Stimulated activated CD8-positive, alpha-beta memory T cell treated with anti-CD3 and anti-CD28 coated beads, Interleukin-4, amount 100 ng/mL, for 4 hours (primary cell): ENCODE results near the gene FLVCR2.

Experiments
- DNase-seq, 2 donors: peaks; one replicate each; pipeline ENCODE4 v3.0.0-alpha.2; 2020; ENCODE audit warnings: low read depth in 2 of 2, low spot score in 1 of 2

FLVCR2 gene, protein sequence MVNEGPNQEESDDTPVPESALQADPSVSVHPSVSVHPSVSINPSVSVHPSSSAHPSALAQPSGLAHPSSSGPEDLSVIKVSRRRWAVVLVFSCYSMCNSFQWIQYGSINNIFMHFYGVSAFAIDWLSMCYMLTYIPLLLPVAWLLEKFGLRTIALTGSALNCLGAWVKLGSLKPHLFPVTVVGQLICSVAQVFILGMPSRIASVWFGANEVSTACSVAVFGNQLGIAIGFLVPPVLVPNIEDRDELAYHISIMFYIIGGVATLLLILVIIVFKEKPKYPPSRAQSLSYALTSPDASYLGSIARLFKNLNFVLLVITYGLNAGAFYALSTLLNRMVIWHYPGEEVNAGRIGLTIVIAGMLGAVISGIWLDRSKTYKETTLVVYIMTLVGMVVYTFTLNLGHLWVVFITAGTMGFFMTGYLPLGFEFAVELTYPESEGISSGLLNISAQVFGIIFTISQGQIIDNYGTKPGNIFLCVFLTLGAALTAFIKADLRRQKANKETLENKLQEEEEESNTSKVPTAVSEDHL

DNA sequence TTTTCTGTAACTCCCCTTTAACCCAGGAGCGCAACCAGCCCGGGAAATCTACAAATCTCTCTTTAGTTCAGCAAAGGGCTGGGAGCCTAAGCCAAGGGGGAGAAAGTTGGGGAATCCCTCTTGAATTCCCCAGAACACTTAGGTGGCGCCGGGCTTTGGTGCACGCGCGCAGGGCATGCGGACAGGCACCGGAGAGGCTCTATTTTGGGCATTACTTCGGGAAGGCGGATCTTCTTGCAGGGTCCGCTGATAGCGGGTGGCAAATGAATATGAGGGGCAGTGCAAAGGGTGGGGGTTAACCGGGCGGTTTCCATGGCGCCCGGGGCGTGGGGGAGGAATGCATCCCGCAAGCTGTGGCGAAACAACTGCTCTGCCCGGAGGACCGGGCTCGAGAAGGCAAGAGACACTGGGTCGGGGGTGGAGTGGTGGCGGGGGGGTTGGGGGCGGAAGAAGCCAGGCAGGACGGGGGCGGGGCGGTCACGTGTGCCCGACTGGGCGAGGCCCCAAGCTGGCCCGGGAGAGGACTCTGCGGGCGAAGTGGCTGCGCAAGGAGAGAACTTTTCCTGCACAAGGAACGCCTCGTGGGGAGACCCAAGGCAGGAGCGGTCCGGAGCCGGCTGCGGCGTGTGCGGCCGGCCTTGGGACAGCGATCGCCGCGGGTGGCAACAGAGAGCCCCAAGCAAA is at the start of gene FLVCR2:
FLVCR2 (plus strand) TSS at position 519 of the 684 bp plus-strand sequence. CDS start 353 bp downstream, outside the sequence.
- peak in 1 of 2 donors; percentile 31 for DNase-seq

DNA sequence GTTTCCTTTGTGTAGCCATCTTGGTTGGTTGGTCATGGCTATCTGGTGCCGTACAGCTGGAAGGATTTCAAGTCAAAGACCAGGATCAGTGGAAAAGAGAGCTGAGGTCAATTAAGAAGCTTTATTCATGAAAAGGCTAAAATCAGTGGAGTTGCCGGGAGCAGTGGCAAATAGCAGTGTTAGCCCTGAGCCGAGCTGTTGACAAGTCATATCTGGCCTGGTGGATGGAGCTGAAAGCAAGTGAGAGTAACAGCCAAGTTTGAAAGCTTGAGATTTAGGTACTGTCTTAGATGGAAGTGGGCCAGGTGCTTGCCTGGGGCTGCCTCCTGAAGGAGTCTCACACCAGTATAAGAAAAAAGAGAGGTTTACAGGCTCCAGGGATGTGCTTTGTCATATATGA is 47.2 kb upstream of the FLVCR2 start:
- no peak for DNase-seq

DNA sequence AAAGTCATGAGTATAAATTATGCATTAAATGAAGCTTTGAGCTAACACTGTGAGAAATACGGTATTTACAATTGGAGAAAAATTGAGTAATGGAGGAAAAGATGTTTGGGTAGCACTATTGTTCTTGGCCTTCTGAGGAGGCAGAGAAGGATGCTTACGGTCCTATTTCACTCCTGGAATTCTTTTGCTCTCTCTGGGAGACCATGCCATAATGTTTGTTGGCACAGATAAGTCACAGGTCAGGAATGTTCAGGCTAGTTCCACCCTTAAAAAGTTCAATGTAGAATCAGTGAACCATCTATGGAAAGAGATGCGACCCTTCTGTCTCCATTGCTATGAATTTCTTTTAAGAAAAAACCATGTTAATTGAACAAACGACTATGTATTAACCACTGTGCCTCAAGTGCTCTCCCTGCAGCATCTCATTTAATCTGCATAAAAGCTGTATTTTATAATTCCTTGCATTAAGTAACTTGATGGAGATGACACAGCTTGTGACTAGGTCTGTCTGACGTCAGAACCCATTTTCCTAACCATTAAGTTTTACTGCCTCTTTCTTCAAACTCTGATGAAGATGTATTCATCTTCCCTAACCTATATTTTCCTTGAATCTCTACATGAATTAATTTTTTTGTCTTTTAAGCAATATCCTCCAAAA is 46.6 kb upstream of the FLVCR2 start:
- DNase-seq = no peak

DNA sequence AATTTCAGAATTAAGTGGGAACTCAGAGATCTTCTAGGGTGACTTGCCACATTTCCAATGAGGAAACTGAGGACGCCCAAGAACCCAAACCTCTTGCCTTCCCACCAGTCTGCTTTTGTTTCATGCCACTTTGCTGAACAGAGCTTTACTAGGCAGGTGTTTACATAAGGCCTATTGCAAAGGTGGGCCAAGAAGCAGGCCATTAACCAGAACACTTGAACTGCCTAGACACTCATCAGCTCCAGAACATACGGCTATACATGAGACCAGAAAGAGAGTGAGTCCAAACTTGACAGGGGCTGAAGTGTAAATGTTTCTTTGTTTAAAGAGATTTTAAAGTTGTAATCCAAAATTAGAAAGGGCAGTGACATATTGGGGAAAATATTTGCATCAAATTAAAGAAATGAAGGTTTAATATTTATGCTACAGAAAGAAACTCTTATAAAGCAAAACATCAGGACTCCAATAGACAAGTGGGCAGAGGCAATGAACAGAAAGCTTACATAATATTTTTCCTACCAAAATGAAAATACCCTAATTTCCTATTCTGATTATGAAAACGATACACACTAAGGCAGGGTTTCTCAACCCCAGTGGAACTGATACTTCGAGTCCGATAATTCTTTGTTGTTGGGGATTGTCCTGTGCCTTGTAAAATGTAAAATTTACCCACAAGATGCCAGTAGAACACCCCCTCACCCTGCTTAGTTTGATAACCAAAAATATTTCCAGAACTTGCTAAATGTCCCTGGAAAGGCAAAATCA is 44.4 kb upstream of the FLVCR2 start:
- DNase-seq = no peak

DNA sequence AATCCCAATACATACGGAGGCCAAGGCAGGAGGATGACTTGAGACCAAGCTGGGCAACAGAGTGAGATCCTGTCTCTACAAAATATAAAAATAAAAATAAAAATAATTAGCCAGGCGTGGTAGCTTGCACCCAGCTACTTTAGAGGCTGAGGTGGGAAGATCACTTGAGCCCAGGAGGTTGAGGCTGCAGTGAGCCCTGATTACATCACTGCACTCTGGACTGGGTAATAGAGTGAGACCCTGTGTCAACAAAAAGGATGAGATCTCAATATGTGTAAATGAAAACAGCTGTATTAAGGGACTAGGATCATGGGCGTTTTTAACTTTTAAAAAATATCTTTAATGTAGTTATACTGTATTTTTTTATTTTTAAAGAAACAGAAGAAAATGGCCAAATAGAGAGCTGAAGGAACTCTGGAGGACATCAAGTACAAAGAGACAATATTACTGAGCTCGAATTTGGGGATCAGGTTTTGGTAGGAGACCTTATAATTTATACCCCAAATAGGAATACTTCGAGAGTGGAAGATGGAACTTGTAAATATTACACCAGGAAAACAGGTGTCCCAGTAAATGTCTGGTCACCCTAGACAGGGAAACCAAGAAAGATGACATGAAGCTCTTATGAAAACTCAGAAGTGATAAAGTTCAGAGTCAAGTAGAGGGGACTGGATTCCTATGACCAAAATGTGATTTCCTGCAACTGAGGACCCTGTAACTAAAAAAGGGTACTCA is 43.1 kb upstream of the FLVCR2 start:
- DNase-seq = no peak

DNA sequence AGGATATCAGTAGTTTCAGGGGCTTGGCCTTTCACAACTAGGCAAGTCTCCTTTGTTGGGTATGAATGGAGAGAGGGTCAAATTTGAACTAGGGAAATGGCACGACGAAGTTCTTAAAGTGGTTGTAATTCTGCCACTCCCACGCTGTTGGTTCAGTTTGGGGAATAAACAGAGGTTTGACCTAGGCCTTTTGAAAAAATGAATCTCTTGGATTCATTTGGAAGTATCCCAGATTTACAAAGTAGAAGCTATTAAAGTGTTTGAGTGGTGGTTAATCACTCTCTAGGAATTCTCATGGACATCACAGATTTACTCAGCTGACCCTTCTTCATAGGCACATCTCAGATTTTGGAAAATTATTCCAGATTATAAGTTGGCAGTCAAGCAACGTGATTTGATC is 41.3 kb upstream of the FLVCR2 start:
- DNase-seq = no peak

DNA sequence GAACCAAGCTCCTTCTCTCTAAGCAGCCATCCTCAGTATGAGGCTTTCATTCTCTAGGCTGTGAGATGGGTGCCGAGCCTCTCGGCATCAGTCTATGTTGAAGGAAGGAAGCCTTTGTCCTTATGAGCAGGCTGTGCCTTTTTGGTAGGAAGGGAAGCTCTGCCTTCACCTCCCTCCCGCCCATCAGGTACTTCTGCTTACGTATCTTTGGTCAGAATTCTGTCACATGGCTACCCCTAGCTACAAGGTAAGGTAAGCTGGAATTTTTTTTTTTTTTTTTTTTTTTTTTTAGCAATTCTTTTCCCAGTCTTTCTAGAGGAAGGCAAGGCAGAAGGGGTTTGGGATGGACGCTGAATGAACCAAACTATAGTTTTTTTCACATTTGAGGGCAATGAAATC is 39.3 kb upstream of the FLVCR2 start:
- DNase-seq = no peak

DNA sequence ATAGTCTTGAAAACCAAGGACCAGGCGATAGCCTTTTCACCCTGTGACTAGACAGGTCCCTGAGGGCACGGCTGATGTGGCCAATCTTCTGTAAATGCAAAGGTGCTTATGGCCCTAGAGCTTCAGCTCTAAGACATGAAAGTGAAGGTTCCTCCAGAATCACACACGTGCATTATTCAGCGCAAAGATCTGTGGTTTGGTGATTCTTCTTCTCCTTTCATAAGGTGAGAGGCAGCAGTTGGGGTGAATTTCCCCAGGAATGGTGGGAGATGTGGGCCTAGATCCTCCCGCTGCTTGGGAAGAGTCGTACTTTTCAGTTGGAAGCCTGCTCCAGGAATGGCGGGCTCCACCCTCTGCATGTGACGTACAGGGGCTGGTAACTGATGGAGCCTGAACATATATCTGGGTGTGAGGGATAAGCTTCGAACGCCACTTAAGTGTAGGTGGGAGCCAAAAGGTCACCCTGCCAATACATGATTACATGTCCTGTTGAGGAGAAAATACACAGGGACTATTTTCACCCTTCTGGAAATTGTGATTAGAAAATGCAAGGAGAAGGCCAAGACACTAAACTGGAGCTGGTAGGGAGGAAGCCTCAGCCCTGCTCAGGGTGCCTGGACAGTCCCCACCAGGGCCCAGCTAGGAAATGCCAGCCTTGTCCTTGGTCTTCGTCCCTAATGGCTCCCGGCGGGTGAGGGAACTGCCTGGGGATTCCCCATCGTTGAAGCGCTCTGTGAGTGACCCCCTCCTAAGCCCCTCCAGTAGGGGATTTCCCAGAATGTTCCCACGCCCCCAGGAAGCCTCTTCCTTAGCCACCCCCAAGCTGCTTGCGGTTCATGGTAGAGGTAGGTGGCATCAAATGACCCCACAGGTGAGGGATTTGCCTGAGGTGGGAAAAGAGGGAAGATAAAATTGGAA is 38.6 kb upstream of the FLVCR2 start:
- no peak for DNase-seq

DNA sequence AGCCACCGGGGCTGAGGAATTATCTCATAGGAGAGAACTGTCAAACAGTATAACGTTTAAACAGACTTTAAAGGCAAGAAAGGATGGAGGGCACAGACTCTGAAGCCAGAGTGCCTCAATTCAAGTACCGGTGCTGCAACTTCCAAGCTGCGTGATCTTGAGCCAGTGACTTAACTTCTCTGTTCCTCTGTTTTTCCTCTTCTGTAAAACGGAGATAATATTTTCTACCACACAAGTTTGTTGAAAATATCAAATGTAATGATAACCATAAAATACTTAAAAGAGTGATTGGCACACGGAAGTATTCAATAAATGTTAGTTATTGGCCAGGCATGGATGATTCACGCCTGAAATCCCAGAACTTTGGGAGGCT is 38.0 kb upstream of the FLVCR2 start:
- no peak for DNase-seq

DNA sequence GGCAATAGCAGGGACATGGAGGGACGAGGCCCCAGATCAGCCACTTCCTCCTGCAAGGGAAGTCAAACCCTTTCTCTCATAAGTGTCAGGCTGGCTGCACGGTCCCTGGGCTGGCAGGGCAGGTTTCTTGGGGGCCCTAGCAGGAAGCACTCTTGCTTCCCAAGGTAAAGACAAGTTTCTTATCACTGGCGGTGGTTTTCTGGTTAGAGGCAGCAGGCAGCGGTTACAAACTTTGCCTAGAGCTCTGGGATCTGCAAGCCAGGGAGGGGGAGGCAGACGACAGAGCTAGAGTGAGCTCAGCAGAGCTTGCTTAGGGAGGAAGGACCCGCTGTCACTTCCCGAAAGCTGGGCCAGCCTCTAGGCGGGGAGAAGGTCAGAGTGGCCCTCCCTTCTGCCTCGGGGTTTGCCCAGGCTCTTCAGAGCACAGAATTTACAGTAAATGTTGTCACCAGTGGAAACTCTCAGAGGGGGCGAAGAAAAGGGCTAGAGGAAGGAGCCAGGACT is 35.8 kb upstream of the FLVCR2 start:
- peak; percentile 49 to 65 for DNase-seq

DNA sequence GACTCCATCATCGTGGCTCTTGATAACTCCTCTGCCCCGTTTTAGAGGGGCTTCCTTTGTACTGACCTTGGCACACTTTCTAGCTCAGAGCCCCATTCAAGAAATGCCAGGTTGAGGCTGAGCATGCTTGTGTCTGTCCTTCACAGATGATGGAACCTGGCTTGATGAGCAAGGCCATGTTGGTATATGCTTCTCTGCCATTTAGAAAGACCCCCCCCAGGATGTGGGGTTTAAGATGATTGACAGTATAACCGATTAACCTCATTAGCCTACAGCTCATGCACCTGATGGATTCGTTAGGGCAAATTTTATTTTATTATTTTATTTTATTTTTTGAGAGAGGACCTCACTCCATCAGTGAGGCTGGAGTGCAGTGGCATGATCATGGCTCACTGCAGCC is 35.2 kb upstream of the FLVCR2 start:
- DNase-seq = no peak

DNA sequence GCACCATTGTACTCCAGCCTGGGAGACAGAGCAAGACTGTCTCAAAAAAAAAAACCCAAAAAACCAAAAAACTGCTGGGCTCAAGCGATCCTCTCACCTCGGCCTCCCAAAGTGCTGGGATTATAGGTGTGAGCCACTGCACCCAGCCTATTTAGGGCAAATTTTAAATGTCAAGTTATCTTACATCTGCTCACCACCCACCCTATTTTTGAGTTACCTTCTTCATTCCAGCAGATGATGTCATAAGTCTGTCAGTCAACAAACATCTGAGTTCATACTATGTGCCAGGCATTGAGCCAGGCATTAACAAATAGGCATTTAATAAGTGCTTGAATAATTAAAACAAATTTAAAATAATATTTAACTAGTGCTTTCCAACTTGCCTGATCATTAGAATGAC is 34.6 kb upstream of the FLVCR2 start:
- no peak for DNase-seq

DNA sequence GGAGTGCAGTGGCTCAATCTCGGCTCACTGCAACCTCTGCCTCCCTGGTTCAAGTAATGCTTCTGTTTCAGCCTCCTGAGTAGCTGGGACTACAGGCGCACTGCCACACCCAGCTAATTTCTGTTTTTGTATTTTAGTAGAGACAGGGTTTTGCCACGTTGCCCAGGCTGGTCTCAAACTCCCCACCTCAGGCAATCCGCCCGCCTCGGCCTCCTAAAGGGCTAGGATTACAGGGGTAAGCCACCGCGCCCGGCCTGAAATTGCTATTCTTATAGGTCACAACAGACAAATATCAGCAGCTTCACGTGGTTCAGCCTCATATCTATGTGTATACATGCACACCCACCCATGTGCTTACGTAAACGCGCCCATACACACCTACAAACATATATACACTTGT is 32.5 kb upstream of the FLVCR2 start:
- no peak for DNase-seq

DNA sequence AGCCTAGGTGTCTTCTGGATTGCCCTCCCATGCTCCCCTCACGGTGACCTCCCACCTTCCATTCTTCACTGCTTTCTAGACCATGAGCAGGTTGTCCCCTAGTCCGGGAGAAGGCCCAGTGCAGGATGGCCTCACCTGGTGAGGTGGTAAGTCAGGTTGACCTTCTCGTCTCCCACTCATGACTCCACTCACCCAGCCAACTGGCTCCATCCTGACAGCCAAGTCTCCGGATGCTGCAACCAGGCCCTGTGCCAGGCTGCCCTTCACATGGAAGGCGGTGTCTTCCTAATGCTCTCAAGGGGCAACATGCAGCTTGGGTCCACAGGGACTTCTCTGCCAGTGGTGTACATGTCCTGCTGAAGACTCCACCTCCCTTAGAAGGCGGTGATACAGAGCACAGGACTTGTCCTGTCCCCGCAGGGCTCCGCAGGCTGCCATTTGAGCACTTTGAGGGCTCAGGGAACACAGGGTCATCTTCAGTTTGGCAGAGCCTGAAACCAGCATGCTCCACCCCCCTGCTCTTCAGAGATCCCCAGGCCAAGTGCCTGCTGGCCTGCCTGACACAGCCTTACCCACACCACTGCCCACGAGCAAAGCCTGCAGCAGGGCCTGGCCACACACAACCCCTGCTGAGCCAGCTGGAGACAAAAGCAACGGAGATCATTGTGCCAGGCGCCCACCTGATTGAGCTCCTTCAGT is 30.7 kb upstream of the FLVCR2 start:
- no peak for DNase-seq

DNA sequence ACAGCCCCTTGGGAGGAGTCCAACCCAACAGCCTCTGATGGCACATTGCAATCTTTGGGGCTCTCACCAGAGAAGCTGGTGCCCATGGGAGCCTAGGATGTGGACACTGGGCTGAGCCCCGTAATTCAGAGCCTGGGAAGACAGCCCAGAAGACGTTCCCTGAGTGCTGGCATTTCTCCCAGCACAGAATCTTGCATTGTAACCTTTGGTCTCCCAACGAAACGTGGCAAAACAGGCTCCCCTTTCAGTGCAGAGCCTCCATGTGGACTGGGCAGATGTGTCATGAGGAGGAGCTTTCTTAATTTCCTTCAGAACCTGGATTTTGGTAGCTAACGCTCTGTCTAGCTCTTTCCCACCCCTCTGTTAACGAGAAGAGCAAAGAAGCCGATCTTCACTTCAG is 29.9 kb upstream of the FLVCR2 start:
- DNase-seq = no peak

DNA sequence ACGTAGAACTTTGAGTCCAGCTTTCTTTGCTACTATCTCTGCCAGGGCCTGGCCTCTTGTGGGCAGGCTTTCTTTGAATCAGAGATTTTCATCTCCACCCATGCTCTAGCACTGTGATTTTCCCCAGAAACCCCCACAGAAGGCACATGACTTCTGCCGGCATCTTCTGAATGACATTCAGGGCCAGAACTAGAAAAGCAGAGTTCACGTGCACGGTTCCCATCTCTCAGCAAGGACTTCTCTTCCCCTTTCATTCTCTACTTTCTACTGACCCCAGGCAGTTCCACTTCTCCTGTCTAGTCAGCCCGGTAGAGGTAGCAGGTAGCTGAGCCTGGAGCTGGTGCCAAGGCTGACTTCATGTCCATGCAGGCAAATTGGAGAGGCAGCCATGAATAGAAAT is 29.3 kb upstream of the FLVCR2 start:
- no peak for DNase-seq

DNA sequence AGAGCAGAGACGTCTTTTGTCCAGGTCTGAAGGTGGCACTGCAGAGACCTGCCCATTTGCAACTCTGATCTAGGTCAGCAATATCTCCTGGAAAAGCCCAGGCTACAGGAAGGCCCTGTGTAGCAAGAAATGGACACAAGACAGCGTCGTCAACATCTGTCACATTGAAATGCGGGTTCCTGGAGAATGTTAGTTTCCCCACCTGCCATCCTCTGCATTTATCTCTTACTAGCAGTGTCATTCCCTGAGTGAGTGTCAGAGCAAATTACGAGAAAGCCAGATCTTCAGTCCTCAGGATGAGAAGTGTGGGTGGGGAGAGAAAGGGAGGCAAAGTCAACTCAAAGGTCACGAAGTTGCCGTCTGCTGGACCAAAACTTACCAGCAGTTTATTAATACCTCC is 27.4 kb upstream of the FLVCR2 start:
- no peak for DNase-seq

DNA sequence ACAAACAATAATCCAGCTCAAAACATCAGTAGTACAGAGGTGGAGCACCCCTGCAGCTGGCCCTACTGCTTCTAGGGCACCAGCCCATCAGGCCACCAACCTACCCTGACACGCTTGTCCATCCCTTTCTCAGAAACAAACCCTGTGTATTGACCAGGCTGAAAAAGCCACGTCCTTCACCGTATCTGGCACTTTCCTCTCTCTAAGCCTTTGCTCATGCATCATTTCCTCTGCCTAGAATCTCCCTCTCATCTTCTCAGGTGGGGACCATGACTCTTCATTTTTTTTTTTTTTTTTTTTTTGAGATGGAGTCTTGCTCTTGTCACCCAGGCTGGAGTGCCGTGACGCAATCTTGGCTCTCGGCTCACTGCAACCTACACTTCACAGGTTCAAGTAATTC is 25.3 kb upstream of the FLVCR2 start:
- DNase-seq = no peak
